ENCODE measurements around the gene ACADVL. TPM values are rescaled to one million over a fixed set of nuclear protein-coding genes. Genes with fewer than 3 reads are reported as not detected.

Gene ACADVL
- total RNA-seq, 1 donor from 2014 or later = 354 TPM

DNA sequence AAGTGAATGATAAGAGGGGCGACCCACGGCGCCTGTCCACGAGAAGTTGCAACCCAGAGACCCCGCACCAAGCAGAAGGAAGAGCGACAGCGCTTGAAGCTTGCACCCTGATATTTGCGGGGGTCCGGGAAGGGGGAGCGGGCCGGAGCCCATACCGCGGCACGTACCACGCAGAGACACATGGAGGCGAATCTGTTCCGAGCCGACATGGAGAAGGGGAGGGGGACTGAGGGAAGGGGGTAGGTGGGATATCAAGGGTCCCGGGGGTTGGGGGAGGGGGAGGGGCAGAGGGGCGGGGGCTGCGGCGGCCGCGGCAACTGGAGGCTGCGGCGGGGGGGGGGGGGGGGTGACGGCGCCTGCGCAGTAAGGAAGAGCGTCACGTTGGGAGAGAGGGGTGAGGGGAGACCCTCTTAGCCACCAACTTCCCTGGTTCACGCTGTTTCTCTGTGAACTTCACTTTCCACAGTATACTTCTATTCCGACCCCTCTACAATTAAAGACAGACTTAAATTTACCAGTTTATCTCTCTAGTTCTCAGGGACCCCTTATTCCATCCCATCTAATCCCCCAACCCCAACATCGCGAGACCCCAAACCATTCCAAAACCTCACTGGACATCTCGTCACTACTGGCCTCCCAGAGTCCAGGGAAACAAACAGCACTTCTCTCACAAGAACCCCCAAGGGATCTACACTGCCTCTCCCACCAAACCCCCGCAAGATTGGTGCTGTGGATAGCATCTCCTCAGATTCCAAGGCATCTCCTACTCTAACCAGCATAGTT lies 8.1 kb upstream of the ACADVL start:
- Mint-ChIP-seq H3K27ac (ENCODE audit: unreplicated experiment) (no peak overlapping the region), H3K4me3 (ENCODE audit: unreplicated experiment) (no peak overlapping the region), H3K4me1 (ENCODE audit: unreplicated experiment) (peaks cover 38% of the 10 kb centered on the region), H3K9me3 (ENCODE audit: unreplicated experiment) (no peaks in the 10 kb centered on the region), H3K27me3 (ENCODE audit: unreplicated experiment) (no peaks in the 10 kb centered on the region), H3K36me3 (ENCODE audit: unreplicated experiment) (peaks cover 1% of the 10 kb centered on the region)
- DNase-seq (ENCODE audit: extremely low spot score, unreplicated experiment) = no peak
- TF ChIP-seq, protein P1, sequence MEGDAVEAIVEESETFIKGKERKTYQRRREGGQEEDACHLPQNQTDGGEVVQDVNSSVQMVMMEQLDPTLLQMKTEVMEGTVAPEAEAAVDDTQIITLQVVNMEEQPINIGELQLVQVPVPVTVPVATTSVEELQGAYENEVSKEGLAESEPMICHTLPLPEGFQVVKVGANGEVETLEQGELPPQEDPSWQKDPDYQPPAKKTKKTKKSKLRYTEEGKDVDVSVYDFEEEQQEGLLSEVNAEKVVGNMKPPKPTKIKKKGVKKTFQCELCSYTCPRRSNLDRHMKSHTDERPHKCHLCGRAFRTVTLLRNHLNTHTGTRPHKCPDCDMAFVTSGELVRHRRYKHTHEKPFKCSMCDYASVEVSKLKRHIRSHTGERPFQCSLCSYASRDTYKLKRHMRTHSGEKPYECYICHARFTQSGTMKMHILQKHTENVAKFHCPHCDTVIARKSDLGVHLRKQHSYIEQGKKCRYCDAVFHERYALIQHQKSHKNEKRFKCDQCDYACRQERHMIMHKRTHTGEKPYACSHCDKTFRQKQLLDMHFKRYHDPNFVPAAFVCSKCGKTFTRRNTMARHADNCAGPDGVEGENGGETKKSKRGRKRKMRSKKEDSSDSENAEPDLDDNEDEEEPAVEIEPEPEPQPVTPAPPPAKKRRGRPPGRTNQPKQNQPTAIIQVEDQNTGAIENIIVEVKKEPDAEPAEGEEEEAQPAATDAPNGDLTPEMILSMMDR (IDR thresholded peaks at IDR 0.05) = no peak

DNA sequence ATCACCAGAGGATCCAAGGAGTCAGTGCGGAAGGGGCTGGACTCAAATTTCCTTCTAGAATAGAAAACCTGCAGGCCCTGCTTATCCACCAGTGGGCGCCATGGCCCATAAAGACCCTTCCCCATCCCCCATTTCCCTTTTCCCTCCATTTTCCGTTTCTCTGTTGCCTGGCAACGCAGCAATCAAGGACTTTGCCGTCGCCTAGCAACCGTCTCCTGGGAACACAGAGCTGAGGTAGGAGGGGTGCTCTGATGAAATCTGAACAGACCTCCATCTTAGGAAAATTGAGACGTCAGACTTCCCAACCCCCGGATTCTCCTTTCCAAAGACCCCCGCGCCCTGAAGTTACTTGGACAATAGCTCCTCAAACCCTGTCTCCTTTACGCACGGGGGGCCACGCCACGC lies 5.8 kb upstream of the ACADVL start:
- TF ChIP-seq, protein P1 (IDR thresholded peaks at IDR 0.05) = peak; percentile 60
- H3K36me3 Mint-ChIP-seq (ENCODE audit: unreplicated experiment) = peaks cover 1% of the 10 kb centered on the region
- H3K4me1 Mint-ChIP-seq (ENCODE audit: unreplicated experiment) = peaks cover 52% of the 10 kb centered on the region
- peak overlapping the region; percentile 98 for H3K27ac Mint-ChIP-seq (ENCODE audit: unreplicated experiment)
- DNase-seq (ENCODE audit: extremely low spot score, unreplicated experiment) = no peak
- H3K9me3 Mint-ChIP-seq (ENCODE audit: unreplicated experiment) = no peaks in the 10 kb centered on the region
- peak overlapping the region; percentile 92 for H3K4me3 Mint-ChIP-seq (ENCODE audit: unreplicated experiment)
- no peaks in the 10 kb centered on the region for H3K27me3 Mint-ChIP-seq (ENCODE audit: unreplicated experiment)

DNA sequence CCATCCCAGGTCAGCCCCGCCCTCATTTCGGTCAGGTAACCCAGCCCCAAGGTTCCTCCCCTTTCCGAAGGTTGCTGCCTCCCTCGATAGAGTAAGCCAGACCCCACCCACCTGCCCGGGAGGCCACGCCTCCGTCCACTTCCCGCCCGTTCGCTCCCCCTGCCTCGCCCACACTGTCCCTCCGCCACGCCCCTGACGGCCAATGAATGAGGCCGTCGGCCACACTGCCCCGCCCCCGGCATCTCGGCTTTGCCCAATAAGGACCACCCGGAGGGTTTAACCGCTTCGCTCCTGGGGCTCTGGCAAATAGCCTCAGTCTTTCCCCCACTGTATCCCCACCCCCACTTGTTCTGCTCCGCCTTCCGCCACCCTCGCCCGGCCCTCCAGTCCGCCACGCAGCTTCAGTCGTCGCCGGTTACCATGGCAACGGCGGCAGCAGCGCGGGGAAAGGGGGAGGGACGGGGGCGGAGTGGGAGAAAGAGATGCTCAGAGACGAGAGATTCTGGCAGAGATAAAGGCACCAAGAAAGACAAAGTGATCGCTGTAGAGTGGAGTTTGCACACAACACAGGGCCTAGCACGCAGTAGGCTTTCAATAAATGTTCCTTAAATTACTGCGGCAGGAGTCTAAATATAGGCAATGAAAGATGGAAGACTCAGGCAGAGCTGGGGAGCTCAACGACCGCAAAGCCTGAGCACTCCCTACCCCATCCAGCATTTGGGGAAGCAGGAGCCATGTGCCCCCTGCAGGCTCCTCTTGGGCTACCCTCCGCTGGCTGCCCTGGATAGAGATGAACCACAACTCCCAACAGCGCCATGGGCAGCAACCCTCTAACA lies 5.2 kb upstream of the ACADVL start:
- DNase-seq (ENCODE audit: extremely low spot score, unreplicated experiment) = peak; percentile 99
- H3K9me3 Mint-ChIP-seq (ENCODE audit: unreplicated experiment) = no peaks in the 10 kb centered on the region
- peaks cover 56% of the 10 kb centered on the region for H3K4me1 Mint-ChIP-seq (ENCODE audit: unreplicated experiment)
- peaks cover 1% of the 10 kb centered on the region for H3K36me3 Mint-ChIP-seq (ENCODE audit: unreplicated experiment)
- H3K27ac Mint-ChIP-seq (ENCODE audit: unreplicated experiment) = peak overlapping the region; percentile 98
- peak overlapping the region; percentile 92 for H3K4me3 Mint-ChIP-seq (ENCODE audit: unreplicated experiment)
- no peaks in the 10 kb centered on the region for H3K27me3 Mint-ChIP-seq (ENCODE audit: unreplicated experiment)
- TF ChIP-seq, protein P1 (IDR thresholded peaks at IDR 0.05) = peak; percentile 64

DNA sequence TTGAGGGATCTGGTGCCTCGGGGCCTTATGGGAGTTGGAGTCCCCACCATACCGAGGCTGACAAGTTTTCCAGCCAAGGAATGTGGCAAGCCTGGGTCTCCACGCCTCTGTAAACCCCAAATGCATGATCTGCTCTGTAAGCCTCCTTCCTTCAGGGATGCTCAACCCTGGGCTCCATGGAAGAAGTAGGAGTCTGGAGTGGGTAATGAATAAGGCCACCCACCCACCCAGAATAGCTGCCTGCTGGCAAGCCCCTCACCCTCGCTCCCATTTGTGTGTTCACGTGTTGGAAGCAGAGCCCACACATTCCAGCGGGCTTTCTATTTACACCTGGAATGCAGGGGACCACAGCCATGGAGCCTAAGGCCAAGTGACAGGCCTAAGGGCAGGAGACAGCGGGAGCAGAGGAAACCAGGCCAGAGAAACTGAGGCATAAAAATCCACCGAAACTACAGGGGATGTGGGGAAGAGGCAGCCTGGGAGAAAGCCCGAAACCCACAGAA lies 4.6 kb upstream of the ACADVL start:
- Mint-ChIP-seq H3K4me3 (ENCODE audit: unreplicated experiment) (peak overlapping the region; percentile 92), H3K36me3 (ENCODE audit: unreplicated experiment) (peaks cover under 1% of the 10 kb centered on the region), H3K27ac (ENCODE audit: unreplicated experiment) (peak overlapping the region; percentile 98), H3K4me1 (ENCODE audit: unreplicated experiment) (peaks cover 58% of the 10 kb centered on the region), H3K27me3 (ENCODE audit: unreplicated experiment) (no peaks in the 10 kb centered on the region), H3K9me3 (ENCODE audit: unreplicated experiment) (no peaks in the 10 kb centered on the region)
- TF ChIP-seq, protein P1 (IDR thresholded peaks at IDR 0.05) = no peak
- DNase-seq (ENCODE audit: extremely low spot score, unreplicated experiment) = no peak

Data from osteocyte (in vitro differentiated cells).